K562 (cell line): ENCODE results near the gene MACROD2. TPM values are rescaled to one million over a fixed set of nuclear protein-coding genes. Genes with fewer than 3 reads are reported as not detected.

ENCODE experiments used
- ATAC-seq: fragments of 200-7000 bp; cut with Tn5 transposase; 3 replicates; pipeline ENCODE4 v1.9.1; 2020; ENCODE audit warnings: moderate library complexity
- BruUV-seq: library from RNA; stranded (reverse); fragments of 400-500 nt; replicated peaks from 2 replicates; lab custom pipeline; 2021; lab: Mats Ljungman, UMichigan
- CTCF ChIA-PET: fragments of 300-600 bp; formaldehyde crosslinking; extraction: SDS; loops from one replicate; lab custom pipeline; 2021; ENCODE audit warnings: low intra/inter-chr PET ratio; lab: Yijun Ruan, JAX
- POLR2A ChIA-PET: fragments of 300-600, 350-650 bp; sonication (Branson Sonifier 250); formaldehyde crosslinking; extraction: SDS; loops from one replicate; lab custom pipeline; 2021; ENCODE audit warnings: antibody characterized with exemption, inconsistent platforms; lab: Yijun Ruan, JAX
- DNase-seq, 4 experiments: peaks; one replicate each; pipeline versions ENCODE4 v3.0.0 to v3.0.0-alpha.2; 2011 to 2018; ENCODE audit warnings: low spot score in 3 of 4, mixed read lengths in 3 of 4; ENCODE audit errors: extremely low read depth in 1 of 4
- FAIRE-seq: peaks from 2 replicates; lab custom pipeline; 2011; peaks lifted over from hg19 to GRCh38; lab: Jason Lieb, UNC
- H2AFZ ChIP-seq: 2 replicates; pipeline ENCODE4 v1.6.0; 2011; ENCODE audit warnings: low read depth, low read length, control low read depth, inconsistent platforms
- H3K27ac ChIP-seq: fragments of 200-600 bp; 3 replicates; pipeline ENCODE4 v1.8.0; 2011; ENCODE audit warnings: low read depth, mild to moderate bottlenecking, control low read depth, inconsistent platforms, low read length, moderate library complexity, mixed read lengths; ENCODE audit errors: extremely low read depth
- H3K27me3 ChIP-seq, 2 experiments: fragments of 300-600 bp in 1 of 2; 2 replicates in 1 of 2; 3 replicates in 1 of 2; pipeline versions ENCODE4 v1.6.0 to v1.8.0; 2011; ENCODE audit warnings: inconsistent platforms in 2 of 2, low read length in 2 of 2, mild to moderate bottlenecking in 1 of 2, mixed read lengths in 1 of 2, moderate library complexity in 1 of 2; ENCODE audit not compliant: control insufficient read depth in 2 of 2, insufficient read depth in 2 of 2
- H3K36me3 ChIP-seq: fragments of 300-600 bp; 3 replicates; pipeline ENCODE4 v1.8.0; 2011; ENCODE audit warnings: mild to moderate bottlenecking, low read length, inconsistent platforms; ENCODE audit not compliant: control insufficient read depth, insufficient read depth
- H3K4me1 ChIP-seq, 2 experiments: fragments of 200-600 bp in 1 of 2; replicated peaks in 1 of 2; 2 replicates in 1 of 2; 3 replicates in 1 of 2; pipeline versions ENCODE4 v1.5.1 to v1.8.0; 2011; ENCODE audit warnings: inconsistent platforms in 2 of 2, low read length in 2 of 2, mild to moderate bottlenecking in 1 of 2, mixed read lengths in 1 of 2, moderate library complexity in 1 of 2; ENCODE audit not compliant: control insufficient read depth in 2 of 2, insufficient read depth in 2 of 2
- H3K4me2 ChIP-seq: 2 replicates; pipeline ENCODE4 v1.6.1; 2011; ENCODE audit warnings: low read length, control low read depth, inconsistent platforms, mixed read lengths; ENCODE audit not compliant: insufficient read depth
- H3K4me3 ChIP-seq: fragments of 200-600 bp; sonication (generic), shearing (Covaris generic); 2 replicates; pipeline ENCODE4 v1.5.1; 2016; ENCODE audit warnings: control low read depth, inconsistent platforms
- H3K79me2 ChIP-seq: fragments of 200-600 bp; 3 replicates; pipeline ENCODE4 v1.8.0; 2011; ENCODE audit warnings: low read length, inconsistent platforms; ENCODE audit not compliant: control insufficient read depth, insufficient read depth
- H3K9ac ChIP-seq, 2 experiments: 2 replicates each; pipeline versions ENCODE4 v1.6.0 to v1.6.1; 2011; ENCODE audit warnings: low read depth in 2 of 2, low read length in 2 of 2, control low read depth in 1 of 2, inconsistent platforms in 1 of 2, mild to moderate bottlenecking in 1 of 2, mixed read lengths in 1 of 2; ENCODE audit not compliant: insufficient read depth in 1 of 2
- H3K9me1 ChIP-seq: one replicate; pipeline ENCODE4 v1.6.0; 2011; ENCODE audit warnings: inconsistent platforms, mild to moderate bottlenecking, low read length, moderate library complexity; ENCODE audit not compliant: control insufficient read depth, insufficient read depth
- H3K9me3 ChIP-seq: replicated peaks from 2 replicates; pipeline ENCODE4 v1.5.1; 2011; ENCODE audit warnings: low read depth, low read length, inconsistent platforms; ENCODE audit not compliant: control insufficient read depth, insufficient read depth
- H4K20me1 ChIP-seq: replicated peaks from 2 replicates; pipeline ENCODE4 v1.6.1; 2011; ENCODE audit warnings: low read length, inconsistent platforms, mixed read lengths; ENCODE audit not compliant: control insufficient read depth, insufficient read depth
- C11orf30 ChIP-seq: fragments of 450-650 bp; IDR thresholded peaks from 2 replicates; pipeline ENCODE4 v1.6.1; 2016; ENCODE audit warnings: low read depth, mild to moderate bottlenecking
- FOXK2 ChIP-seq, 2 experiments: fragments of 450-650 bp; IDR thresholded peaks in 1 of 2; conservative IDR thresholded peaks in 1 of 2; 2 replicates each; pipeline ENCODE4 v1.6.1; 2016; ENCODE audit warnings: low read depth in 2 of 2, mild to moderate bottlenecking in 1 of 2
- GABPA ChIP-seq: fragments of 200-800 bp; sonication (Bioruptor generic); conservative IDR thresholded peaks from 2 replicates; pipeline ENCODE4 v1.6.1; 2016; ENCODE audit warnings: low read depth, missing genetic modification characterization, missing compliant biosample characterization
- GATAD2B ChIP-seq: fragments of 450-650 bp; IDR thresholded peaks from 2 replicates; pipeline ENCODE4 v1.6.1; 2017; ENCODE audit warnings: mild to moderate bottlenecking, borderline replicate concordance
- NR2F6 ChIP-seq: fragments of 450-650 bp; formaldehyde crosslinking; IDR thresholded peaks from 2 replicates; pipeline ENCODE4 v1.4.0; 2020; ENCODE audit warnings: mild to moderate bottlenecking
- NUFIP1 ChIP-seq: fragments of 450-650 bp; IDR thresholded peaks from 2 replicates; pipeline ENCODE4 v1.6.1; 2018; ENCODE audit not compliant: partially characterized antibody
- RBM17 ChIP-seq: fragments of 200-400 bp; formaldehyde crosslinking; IDR thresholded peaks from 2 replicates; pipeline ENCODE4 v1.6.1; 2017; ENCODE audit warnings: low read depth, mild to moderate bottlenecking, low read length, borderline replicate concordance
- STAT6 ChIP-seq: sonication (generic); formaldehyde crosslinking; IDR thresholded peaks from 2 replicates; pipeline ENCODE4 v1.8.1; 2023; ENCODE audit warnings: mild to moderate bottlenecking, missing genetic modification reagents
- THAP7 ChIP-seq: fragments of 250-450 bp; sonication (Bioruptor Pico); IDR thresholded peaks from 2 replicates; pipeline ENCODE4 v1.5.0; 2021
- ZBTB12 ChIP-seq: fragments of 250-450 bp; sonication (Bioruptor Pico); IDR thresholded peaks from 2 replicates; pipeline ENCODE4 v1.4.0; 2020
- ZNF140 ChIP-seq: fragments of 250-450 bp; sonication (Bioruptor Pico); IDR thresholded peaks from 2 replicates; pipeline ENCODE4 v1.8.0; 2021; ENCODE audit warnings: moderate library complexity, mild to moderate bottlenecking, inconsistent platforms
- WGBS: fragments of 100-300 bp; shearing (Covaris generic); methylation state at CpG from one replicate; pipeline ENCODE4 v1.1.6; 2016; ENCODE audit warnings: low coverage, mixed read lengths; ENCODE audit not compliant: insufficient coverage; ENCODE audit errors: missing lambda C conversion rate; 5-methylcytosine and 5-hydroxymethylcytosine counted together
- in situ Hi-C: fragments of 300-500 bp; cut with MboI; formaldehyde crosslinking; loops from 4 replicates; pipeline ENCODE4 v1.15.0; 2018; ENCODE audit warnings: inconsistent platforms, mixed read lengths
- intact Hi-C: fragments of 100-400 bp; cut with micrococcal nuclease; formaldehyde crosslinking; loops from 2 replicates; pipeline ENCODE4 v1.14.2; 2022
- polyA plus RNA-seq, 8 experiments: library from polyadenylated mRNA; depleted of rRNA in 4 of 8; stranded (reverse) in 5 of 8; unstranded in 3 of 8; fragments of >200 nt; fragmentation: Nextera tagmentation in 2 of 8; fragmentation: Illumina TruSeq in 1 of 8; extraction: Ambion mirVana in 2 of 8; extraction: Trizol in 1 of 8; gene quantifications; 2 replicates each; pipeline versions ENCODE4 v1.2.1 to v1.2.3, GENCODE V29; 2011 to 2014; ENCODE audit warnings: inconsistent platforms in 1 of 8, missing spikeins in 1 of 8
- total RNA-seq, 7 experiments: library from RNA; depleted of rRNA in 6 of 7; stranded (reverse); fragments of >200 nt in 6 of 7; fragmentation: Illumina TruSeq in 2 of 7; extraction: Trizol in 2 of 7; gene quantifications; 2 replicates each; pipeline versions ENCODE4 v1.2.1 to v1.2.3, GENCODE V29; 2011 to 2021; ENCODE audit warnings: low replicate concordance in 1 of 7
- TF ChIP-seq, protein P1 (sequence below): sonication (generic); formaldehyde crosslinking; IDR thresholded peaks from 2 replicates; pipeline ENCODE4 v1.8.0; 2022; ENCODE audit warnings: mild to moderate bottlenecking, missing genetic modification reagents
- TF ChIP-seq, protein P2 (sequence below): sonication (generic); formaldehyde crosslinking; IDR thresholded peaks from 2 replicates; pipeline ENCODE4 v1.8.0; 2023; ENCODE audit warnings: mild to moderate bottlenecking, missing genetic modification reagents
- TF ChIP-seq, protein P3 (sequence below): fragments of 250-450 bp; sonication (Bioruptor Pico); IDR thresholded peaks from 2 replicates; pipeline ENCODE4 v1.8.0; 2021; ENCODE audit warnings: borderline replicate concordance, mild to moderate bottlenecking, moderate library complexity; ENCODE audit not compliant: poor library complexity, severe bottlenecking

MACROD2 gene
- total and polyA plus RNA-seq, 9 of the 15 experiments (the other 6 are each of a cell fraction or from before 2014, with no cell fraction given), result not detected

GRCh38 chr20:15461938-15462337, 1466.6 kb downstream of the MACROD2 start:
- BruUV-seq, result no TSS peak
- DNase-seq (no peak), FAIRE-seq (no peak), ATAC-seq (no peak)
- intact Hi-C loops (no loop called here), in situ Hi-C loops (no loop called here)
- ChIA-PET POLR2A (no interaction called here), CTCF (no interaction called here)
- Histone ChIP-seq H3K27me3 (no peaks in the 10 kb centered on the region), H4K20me1 (no peaks in the 10 kb centered on the region), H2AFZ (no peak overlapping the region), H3K79me2 (no peaks in the 10 kb centered on the region), H3K4me3 (no peak overlapping the region), H3K9me3 (no peaks in the 10 kb centered on the region), H3K27ac (no peak overlapping the region), H3K4me2 (no peak overlapping the region), H3K9ac (no peak overlapping the region), H3K36me3 (no peaks in the 10 kb centered on the region), H3K9me1 (no peaks in the 10 kb centered on the region), H3K4me1 (no peaks in the 10 kb centered on the region)
- 0% methylated on average over 4 of the region's 4 CpGs for WGBS
- TF ChIP-seq STAT6 (CRISPR knock-in tag) (no peak), NR2F6 (no peak), RBM17 (no peak), FOXK2 (conservative IDR thresholded peaks at IDR 0.05 in 1 of 2, IDR thresholded peaks at IDR 0.05 in 1 of 2; ENCODE audit: low read depth in 2 of 2) (no peak), NUFIP1 (no peak), C11orf30 (no peak), GABPA (tag) (no peak), ZNF140 (CRISPR knock-in tag) (no peak), THAP7 (no peak), ZBTB12 (CRISPR knock-in tag) (no peak), GATAD2B (no peak)
- TF ChIP-seq, protein P1, sequence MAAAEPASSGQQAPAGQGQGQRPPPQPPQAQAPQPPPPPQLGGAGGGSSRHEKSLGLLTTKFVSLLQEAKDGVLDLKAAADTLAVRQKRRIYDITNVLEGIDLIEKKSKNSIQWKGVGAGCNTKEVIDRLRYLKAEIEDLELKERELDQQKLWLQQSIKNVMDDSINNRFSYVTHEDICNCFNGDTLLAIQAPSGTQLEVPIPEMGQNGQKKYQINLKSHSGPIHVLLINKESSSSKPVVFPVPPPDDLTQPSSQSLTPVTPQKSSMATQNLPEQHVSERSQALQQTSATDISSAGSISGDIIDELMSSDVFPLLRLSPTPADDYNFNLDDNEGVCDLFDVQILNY (CRISPR knock-in tag), result no peak
- TF ChIP-seq, protein P2, sequence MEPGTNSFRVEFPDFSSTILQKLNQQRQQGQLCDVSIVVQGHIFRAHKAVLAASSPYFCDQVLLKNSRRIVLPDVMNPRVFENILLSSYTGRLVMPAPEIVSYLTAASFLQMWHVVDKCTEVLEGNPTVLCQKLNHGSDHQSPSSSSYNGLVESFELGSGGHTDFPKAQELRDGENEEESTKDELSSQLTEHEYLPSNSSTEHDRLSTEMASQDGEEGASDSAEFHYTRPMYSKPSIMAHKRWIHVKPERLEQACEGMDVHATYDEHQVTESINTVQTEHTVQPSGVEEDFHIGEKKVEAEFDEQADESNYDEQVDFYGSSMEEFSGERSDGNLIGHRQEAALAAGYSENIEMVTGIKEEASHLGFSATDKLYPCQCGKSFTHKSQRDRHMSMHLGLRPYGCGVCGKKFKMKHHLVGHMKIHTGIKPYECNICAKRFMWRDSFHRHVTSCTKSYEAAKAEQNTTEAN (CRISPR knock-in tag), result no peak
- TF ChIP-seq, protein P3, sequence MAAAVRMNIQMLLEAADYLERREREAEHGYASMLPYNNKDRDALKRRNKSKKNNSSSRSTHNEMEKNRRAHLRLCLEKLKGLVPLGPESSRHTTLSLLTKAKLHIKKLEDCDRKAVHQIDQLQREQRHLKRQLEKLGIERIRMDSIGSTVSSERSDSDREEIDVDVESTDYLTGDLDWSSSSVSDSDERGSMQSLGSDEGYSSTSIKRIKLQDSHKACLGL (CRISPR knock-in tag), result no peak
